ENCODE results near the gene PLIN4. TPM values are rescaled to one million over a fixed set of nuclear protein-coding genes. Genes with fewer than 3 reads are reported as not detected.
A peak's percentile ranks its signal among the peaks of the same experiment; 100 is the strongest.

Gene PLIN4
- total and polyA plus RNA-seq, 10 donors = 0.27 to 10.2 (median 2.1) TPM

GRCh38 chr19:4497770-4498389, 20.4 kb downstream of the PLIN4 start:
- WGBS, 5 donors = 92 to 96% (median 92%) methylated on average over 18 to 25 of the region's 25 CpGs
- H3K4me1 ChIP-seq = no peaks in the 10 kb centered on the region
- TF ChIP-seq CTCF (IDR thresholded peaks at IDR 0.05 in 8 of 11, conservative IDR thresholded peaks at IDR 0.05 in 3 of 11) (no peak), POLR2AphosphoS5 (IDR thresholded peaks at IDR 0.05) (peak in 1 of 3 donors; percentile 8)
- H3K4me3 ChIP-seq = no peak overlapping the region
- H3K36me3 ChIP-seq = peaks cover 0 to 99% (median 90%) of the 10 kb centered on the region in 6 donors
- H3K27ac ChIP-seq = no peak overlapping the region
- no peak for DNase-seq
- intact Hi-C loops (cut with DNase I; ENCODE audit: low total_unique reads) = no loop called here
- H3K27me3 ChIP-seq (replicated peaks in 1 of 7) = no peaks in the 10 kb centered on the region
- H3K9me3 ChIP-seq = no peaks in the 10 kb centered on the region

- H3K36me3 ChIP-seq = peaks cover 0 to 94% (median 83%) of the 10 kb centered on the region in 6 donors
- no peaks in the 10 kb centered on the region for H3K27me3 ChIP-seq (replicated peaks in 1 of 7)
- WGBS, 5 donors = 87 to 100% (median 91%) methylated on average over 5 to 18 of the region's 18 CpGs
- H3K4me1 ChIP-seq = no peaks in the 10 kb centered on the region
- no peaks in the 10 kb centered on the region for H3K9me3 ChIP-seq
- intact Hi-C loops (cut with DNase I; ENCODE audit: low total_unique reads) = no loop called here
- DNase-seq = no peak
- no peak for TF ChIP-seq CTCF (IDR thresholded peaks at IDR 0.05 in 8 of 11, conservative IDR thresholded peaks at IDR 0.05 in 3 of 11)
- TF ChIP-seq POLR2AphosphoS5 (IDR thresholded peaks at IDR 0.05) = no peak
- no peak for TF ChIP-seq POLR2A (IDR thresholded peaks at IDR 0.05)
- H3K4me3 ChIP-seq = no peak overlapping the region
- H3K27ac ChIP-seq = no peak overlapping the region
Measured at GRCh38 chr19:4496304-4496703, 22.0 kb downstream of the PLIN4 start.

GRCh38 chr19:4495471-4495870, 22.8 kb downstream of the PLIN4 start:
- intact Hi-C loops (cut with DNase I; ENCODE audit: low total_unique reads) = no loop called here
- TF ChIP-seq POLR2A (IDR thresholded peaks at IDR 0.05) = no peak
- peak in 1 of 3 donors; percentile 22 for TF ChIP-seq POLR2AphosphoS5 (IDR thresholded peaks at IDR 0.05)
- H3K36me3 ChIP-seq = peaks cover 0 to 94% (median 77%) of the 10 kb centered on the region in 6 donors
- H3K4me1 ChIP-seq = no peaks in the 10 kb centered on the region
- H3K9me3 ChIP-seq = no peaks in the 10 kb centered on the region
- H3K27me3 ChIP-seq (replicated peaks in 1 of 7) = no peaks in the 10 kb centered on the region
- H3K4me3 ChIP-seq = no peak overlapping the region
- H3K27ac ChIP-seq = no peak overlapping the region
- DNase-seq = no peak
- 83 to 94% (median 92%) methylated on average over 12 of the region's 12 CpGs for WGBS, 5 donors

- H3K27me3 ChIP-seq (replicated peaks in 1 of 7) = no peaks in the 10 kb centered on the region
Measured at GRCh38 chr19:4494691-4495064, 23.6 kb downstream of the PLIN4 start.

More at GRCh38 chr19:4494691-4495064, 23.6 kb downstream of the PLIN4 start:
- no peak overlapping the region for H3K4me3 ChIP-seq
- TF ChIP-seq POLR2A (IDR thresholded peaks at IDR 0.05) (no peak), POLR2AphosphoS5 (IDR thresholded peaks at IDR 0.05) (no peak), CTCF (IDR thresholded peaks at IDR 0.05 in 8 of 11, conservative IDR thresholded peaks at IDR 0.05 in 3 of 11) (no peak)
- no peak overlapping the region for H3K27ac ChIP-seq
- H3K9me3 ChIP-seq = no peaks in the 10 kb centered on the region
- WGBS, 5 donors = 92 to 99% (median 97%) methylated on average over 8 of the region's 8 CpGs
- H3K36me3 ChIP-seq = peaks cover 0 to 94% (median 78%) of the 10 kb centered on the region in 6 donors
- H3K4me1 ChIP-seq = no peaks in the 10 kb centered on the region
- intact Hi-C loops (cut with DNase I; ENCODE audit: low total_unique reads) = no loop called here
- DNase-seq = no peak
